ENCODE measurements around the gene SYNGR2.

SYNGR2 gene

GRCh38 chr17:78168242-78168902 lies at the start of gene SYNGR2:
Gene SYNGR2 (plus strand): TSS chr17:78168581. CDS start chr17:78168617, 36 bp downstream.
- TF ChIP-seq CTCF (IDR thresholded peaks at IDR 0.05; ENCODE audit: low read depth, low read length), result no peak
- DNase-seq (ENCODE audit: extremely low read depth, low read depth), result no peak

GRCh38 chr17:78118801-78119241 lies 49.6 kb upstream of the SYNGR2 start:
- TF ChIP-seq CTCF (IDR thresholded peaks at IDR 0.05; ENCODE audit: low read depth, low read length), result no peak
- no peak for DNase-seq (ENCODE audit: extremely low read depth, low read depth)

- no peak for TF ChIP-seq CTCF (IDR thresholded peaks at IDR 0.05; ENCODE audit: low read depth, low read length)
- no peak for DNase-seq (ENCODE audit: extremely low read depth, low read depth)
Measured at GRCh38 chr17:78120537-78120936, 47.8 kb upstream of the SYNGR2 start.

- no peak for DNase-seq (ENCODE audit: extremely low read depth, low read depth)
- no peak for TF ChIP-seq CTCF (IDR thresholded peaks at IDR 0.05; ENCODE audit: low read depth, low read length)
Measured at GRCh38 chr17:78120971-78121800, 47.2 kb upstream of the SYNGR2 start.

GRCh38 chr17:78121801-78122215 lies 46.6 kb upstream of the SYNGR2 start:
- no peak for DNase-seq (ENCODE audit: extremely low read depth, low read depth)
- TF ChIP-seq CTCF (IDR thresholded peaks at IDR 0.05; ENCODE audit: low read depth, low read length), result no peak

GRCh38 chr17:78122216-78122930 lies 46.0 kb upstream of the SYNGR2 start:
- TF ChIP-seq CTCF (IDR thresholded peaks at IDR 0.05; ENCODE audit: low read depth, low read length), result no peak
- DNase-seq (ENCODE audit: extremely low read depth, low read depth), result no peak

- no peak for DNase-seq (ENCODE audit: extremely low read depth, low read depth)
- TF ChIP-seq CTCF (IDR thresholded peaks at IDR 0.05; ENCODE audit: low read depth, low read length), result no peak
Measured at GRCh38 chr17:78122931-78123249, 45.5 kb upstream of the SYNGR2 start.
